ENCODE data around the gene GPR160. TPM values are rescaled to one million over a fixed set of nuclear protein-coding genes. Genes with fewer than 3 reads are reported as not detected.
"Not testable (repeated sequence)": the region's sequence is repeated elsewhere in the genome, so short reads cannot be mapped to it uniquely, and the experiment has no call there.

The GPR160 gene
- total RNA-seq, 1 donor from 2014 or later, result 2.6 TPM

- DNase-seq (ENCODE audit: low read depth, low spot score), result no peak
Observed at GRCh38 chr3:170111147-170111771, 73.5 kb downstream of the GPR160 start.

- DNase-seq (ENCODE audit: low read depth, low spot score), result not testable (repeated sequence)
Observed at GRCh38 chr3:170114165-170114564, 76.4 kb downstream of the GPR160 start.

GRCh38 chr3:170117134-170117533, 79.3 kb downstream of the GPR160 start:
- no peak for DNase-seq (ENCODE audit: low read depth, low spot score)

GRCh38 chr3:170128259-170128976, 90.6 kb downstream of the GPR160 start:
- DNase-seq (ENCODE audit: low read depth, low spot score), result no peak

- DNase-seq (ENCODE audit: low read depth, low spot score), result no peak
Observed at GRCh38 chr3:170128977-170129431, 91.2 kb downstream of the GPR160 start.

GRCh38 chr3:170130532-170130931, 92.7 kb downstream of the GPR160 start:
- no peak for DNase-seq (ENCODE audit: low read depth, low spot score)

- no peak for DNase-seq (ENCODE audit: low read depth, low spot score)
Observed at GRCh38 chr3:170132335-170132734, 94.5 kb downstream of the GPR160 start.

Other genes with a start within 250 kb of the GPR160 start
- 0.07 TPM in 1 of 2 replicates, not detected in the other for gene LRRIQ4, start 225.1 kb upstream of the GPR160 start, total RNA-seq
- 2.2 and 2.4 TPM in 2 replicates for gene LRRC34, start 225.1 kb upstream of the GPR160 start, total RNA-seq
- gene LRRC31, start 168.1 kb upstream of the GPR160 start, total RNA-seq, result not detected in 2 replicates
- gene SAMD7, start 126.4 kb upstream of the GPR160 start, total RNA-seq, result not detected in 2 replicates
- 39.5 and 78.8 TPM in 2 replicates for gene SEC62, start 71.2 kb upstream of the GPR160 start, total RNA-seq
- gene PHC3, start 143.7 kb downstream of the GPR160 start, total RNA-seq, result 11.1 and 18.0 TPM in 2 replicates
- 31.6 and 39.5 TPM in 2 replicates for gene PRKCI, start 184.4 kb downstream of the GPR160 start, total RNA-seq